Mesendoderm (in vitro differentiated cells): ENCODE measurements around the gene TOPAZ1.

Experiments used
- DNase-seq: peaks from one replicate; pipeline ENCODE4 v3.0.0; 2013
- H2AK5ac ChIP-seq: 2 replicates; pipeline ENCODE4 v1.6.1; 2013; ENCODE audit warnings: low read length, inconsistent platforms
- H2BK120ac ChIP-seq: 2 replicates; pipeline ENCODE4 v1.6.1; 2013; ENCODE audit warnings: low read depth, mild to moderate bottlenecking, low read length, moderate library complexity, mixed read lengths
- H2BK15ac ChIP-seq: replicated peaks from 2 replicates; pipeline ENCODE4 v1.6.1; 2013; ENCODE audit warnings: low read depth, mild to moderate bottlenecking, moderate library complexity
- H2BK5ac ChIP-seq: 2 replicates; pipeline ENCODE4 v1.6.1; 2013; ENCODE audit warnings: low read length, inconsistent platforms
- H3K18ac ChIP-seq: 2 replicates; pipeline ENCODE4 v1.6.1; 2013; ENCODE audit warnings: mild to moderate bottlenecking, low read length, mixed read lengths
- H3K23ac ChIP-seq: one replicate; pipeline ENCODE4 v1.6.1; 2013; ENCODE audit warnings: low read length
- H3K27ac ChIP-seq: 2 replicates; pipeline ENCODE4 v1.5.1; 2013; ENCODE audit warnings: low read depth, mild to moderate bottlenecking, inconsistent platforms, low read length, moderate library complexity
- H3K27me3 ChIP-seq: 2 replicates; pipeline ENCODE4 v1.6.1; 2013; ENCODE audit warnings: low read length, control low read depth, mild to moderate bottlenecking, inconsistent platforms; ENCODE audit not compliant: insufficient read depth, poor library complexity
- H3K36me3 ChIP-seq: 2 replicates; pipeline ENCODE4 v1.6.1; 2013; ENCODE audit warnings: low read length, inconsistent platforms; ENCODE audit not compliant: control insufficient read depth, insufficient read depth
- H3K4ac ChIP-seq: one replicate; pipeline ENCODE4 v1.6.1; 2013; ENCODE audit warnings: low read depth, mild to moderate bottlenecking, low read length, moderate library complexity
- H3K4me1 ChIP-seq: 2 replicates; pipeline ENCODE4 v1.6.1; 2013; ENCODE audit warnings: low read depth, low read length, inconsistent platforms; ENCODE audit not compliant: control insufficient read depth
- H3K4me2 ChIP-seq: 2 replicates; pipeline ENCODE4 v1.6.1; 2013; ENCODE audit warnings: low read length
- H3K4me3 ChIP-seq: 2 replicates; pipeline ENCODE4 v1.5.1; 2013; ENCODE audit warnings: mild to moderate bottlenecking, low read length
- H3K56ac ChIP-seq: one replicate; pipeline ENCODE4 v1.6.1; 2013; ENCODE audit warnings: low read length
- H3K79me1 ChIP-seq: 2 replicates; pipeline ENCODE4 v1.6.1; 2013; ENCODE audit warnings: low read length, inconsistent platforms
- H3K79me2 ChIP-seq: 2 replicates; pipeline ENCODE4 v1.6.1; 2013; ENCODE audit warnings: mild to moderate bottlenecking, low read length; ENCODE audit not compliant: control insufficient read depth, insufficient read depth
- H3K9ac ChIP-seq: 2 replicates; pipeline ENCODE4 v1.6.1; 2013; ENCODE audit warnings: low read length, inconsistent platforms
- H4K5ac ChIP-seq: one replicate; pipeline ENCODE4 v1.6.1; 2013; ENCODE audit warnings: low read length
- H4K8ac ChIP-seq: one replicate; pipeline ENCODE4 v1.6.1; 2013; ENCODE audit warnings: low read depth, mild to moderate bottlenecking, control low read depth, low read length, moderate library complexity
- WGBS: extraction: QIAGEN DNeasy Blood & Tissue Kit; methylation state at CpG from one replicate; pipeline ENCODE4 v1.1.7; 2013; ENCODE audit warnings: low lambda C conversion rate, missing lambda C conversion rate; ENCODE audit not compliant: insufficient coverage; ENCODE audit errors: extremely low coverage; 5-methylcytosine and 5-hydroxymethylcytosine counted together

Gene TOPAZ1

GRCh38 chr3:44236485-44236908 lies 5.2 kb upstream of the TOPAZ1 start:
- Histone ChIP-seq H3K4me2 (no peak overlapping the region), H2AK5ac (no peak overlapping the region), H3K18ac (no peak overlapping the region), H3K9ac (no peak overlapping the region), H3K36me3 (no peaks in the 10 kb centered on the region), H3K4me3 (no peak overlapping the region), H3K79me1 (no peaks in the 10 kb centered on the region), H3K4ac (no peak overlapping the region), H3K27me3 (no peaks in the 10 kb centered on the region), H3K79me2 (no peaks in the 10 kb centered on the region), H3K27ac (no peak overlapping the region), H4K8ac (no peak overlapping the region), H3K56ac (no peak overlapping the region), H3K4me1 (no peaks in the 10 kb centered on the region), H4K5ac (no peak overlapping the region), H2BK5ac (no peak overlapping the region), H2BK15ac (no peak overlapping the region), H3K23ac (no peak overlapping the region), H2BK120ac (no peak overlapping the region)
- DNase-seq, result no peak
- no CpG with 5 or more reads among the region's 4 CpGs for WGBS

GRCh38 chr3:44237161-44237560 lies 4.5 kb upstream of the TOPAZ1 start:
- no peak overlapping the region for H3K4ac ChIP-seq
- H3K4me1 ChIP-seq, result no peaks in the 10 kb centered on the region
- no peak overlapping the region for H4K5ac ChIP-seq
- no peak overlapping the region for H4K8ac ChIP-seq
- no peaks in the 10 kb centered on the region for H3K36me3 ChIP-seq
- no peak overlapping the region for H3K4me3 ChIP-seq
- DNase-seq, result no peak
- no peak overlapping the region for H2AK5ac ChIP-seq
- no peaks in the 10 kb centered on the region for H3K79me2 ChIP-seq
- H3K27ac ChIP-seq, result no peak overlapping the region
- H3K56ac ChIP-seq, result no peak overlapping the region
- no peak overlapping the region for H2BK5ac ChIP-seq
- H3K79me1 ChIP-seq, result no peaks in the 10 kb centered on the region
- H3K9ac ChIP-seq, result no peak overlapping the region
- no peak overlapping the region for H3K4me2 ChIP-seq
- H3K23ac ChIP-seq, result no peak overlapping the region
- no peak overlapping the region for H2BK15ac ChIP-seq
- H3K27me3 ChIP-seq, result no peaks in the 10 kb centered on the region
- no CpG with 5 or more reads among the region's 2 CpGs for WGBS
- H2BK120ac ChIP-seq, result no peak overlapping the region
- H3K18ac ChIP-seq, result no peak overlapping the region

- H3K36me3 ChIP-seq, result no peaks in the 10 kb centered on the region
- no peaks in the 10 kb centered on the region for H3K4me1 ChIP-seq
- no peak overlapping the region for H2BK120ac ChIP-seq
- no peak overlapping the region for H4K5ac ChIP-seq
- H3K79me2 ChIP-seq, result no peaks in the 10 kb centered on the region
- no peak overlapping the region for H3K9ac ChIP-seq
- H2AK5ac ChIP-seq, result no peak overlapping the region
- H3K4ac ChIP-seq, result no peak overlapping the region
- peak; percentile 41 for DNase-seq
- H3K4me2 ChIP-seq, result no peak overlapping the region
- no peak overlapping the region for H2BK15ac ChIP-seq
- H3K56ac ChIP-seq, result no peak overlapping the region
- H3K79me1 ChIP-seq, result no peaks in the 10 kb centered on the region
- H3K27ac ChIP-seq, result no peak overlapping the region
- no CpG with 5 or more reads among the region's 3 CpGs for WGBS
- no peak overlapping the region for H3K4me3 ChIP-seq
- H2BK5ac ChIP-seq, result no peak overlapping the region
- H4K8ac ChIP-seq, result no peak overlapping the region
- H3K18ac ChIP-seq, result no peak overlapping the region
- no peaks in the 10 kb centered on the region for H3K27me3 ChIP-seq
- no peak overlapping the region for H3K23ac ChIP-seq
Measured at GRCh38 chr3:44237665-44238064, 4.0 kb upstream of the TOPAZ1 start.

- Histone ChIP-seq H3K27ac (no peak overlapping the region), H2AK5ac (no peak overlapping the region), H2BK120ac (no peak overlapping the region), H3K4ac (no peak overlapping the region), H3K23ac (no peak overlapping the region), H3K4me2 (no peak overlapping the region), H3K18ac (no peak overlapping the region), H4K8ac (no peak overlapping the region), H3K79me2 (no peaks in the 10 kb centered on the region), H2BK15ac (no peak overlapping the region), H3K36me3 (no peaks in the 10 kb centered on the region), H3K79me1 (no peaks in the 10 kb centered on the region), H2BK5ac (no peak overlapping the region), H3K9ac (no peak overlapping the region), H3K56ac (no peak overlapping the region), H3K4me1 (no peaks in the 10 kb centered on the region), H4K5ac (no peak overlapping the region), H3K27me3 (no peaks in the 10 kb centered on the region), H3K4me3 (no peak overlapping the region)
- no CpG with 5 or more reads among the region's 2 CpGs for WGBS
- DNase-seq, result no peak
Measured at GRCh38 chr3:44238889-44239288, 2.8 kb upstream of the TOPAZ1 start.

GRCh38 chr3:44240061-44240460 lies 1.6 kb upstream of the TOPAZ1 start:
- H3K4me1 ChIP-seq, result no peaks in the 10 kb centered on the region
- H3K4me3 ChIP-seq, result no peak overlapping the region
- no peak overlapping the region for H2BK120ac ChIP-seq

GRCh38 chr3:44242721-44243120 lies 1.0 kb downstream of the TOPAZ1 start:
- WGBS, result no CpG with 5 or more reads among the region's 3 CpGs
- H3K79me1 ChIP-seq, result no peaks in the 10 kb centered on the region

More at GRCh38 chr3:44240061-44240460, 1.6 kb upstream of the TOPAZ1 start:
- Histone ChIP-seq H3K23ac (no peak overlapping the region), H2BK5ac (no peak overlapping the region), H3K56ac (no peak overlapping the region), H3K18ac (no peak overlapping the region), H3K4ac (no peak overlapping the region), H4K8ac (no peak overlapping the region), H3K79me2 (no peaks in the 10 kb centered on the region), H3K27me3 (no peaks in the 10 kb centered on the region), H3K9ac (no peak overlapping the region), H3K79me1 (no peaks in the 10 kb centered on the region), H2AK5ac (no peak overlapping the region), H3K27ac (no peak overlapping the region), H3K4me2 (no peak overlapping the region), H3K36me3 (no peaks in the 10 kb centered on the region), H4K5ac (no peak overlapping the region), H2BK15ac (no peak overlapping the region)
- no CpG with 5 or more reads among the region's 1 CpG for WGBS
- DNase-seq, result peak; percentile 28

More at GRCh38 chr3:44242721-44243120, 1.0 kb downstream of the TOPAZ1 start:
- no peak overlapping the region for H2AK5ac ChIP-seq
- no peaks in the 10 kb centered on the region for H3K79me2 ChIP-seq
- H3K36me3 ChIP-seq, result no peaks in the 10 kb centered on the region
- H3K4me1 ChIP-seq, result no peaks in the 10 kb centered on the region
- H2BK5ac ChIP-seq, result no peak overlapping the region
- H3K27ac ChIP-seq, result no peak overlapping the region
- no peak overlapping the region for H4K5ac ChIP-seq
- no peak overlapping the region for H3K4me2 ChIP-seq
- H3K4ac ChIP-seq, result no peak overlapping the region
- no peak overlapping the region for H3K18ac ChIP-seq
- H3K9ac ChIP-seq, result no peak overlapping the region
- H3K27me3 ChIP-seq, result no peaks in the 10 kb centered on the region
- H2BK15ac ChIP-seq, result no peak overlapping the region
- H3K23ac ChIP-seq, result no peak overlapping the region
- H4K8ac ChIP-seq, result no peak overlapping the region
- no peak overlapping the region for H3K56ac ChIP-seq
- H2BK120ac ChIP-seq, result no peak overlapping the region
- no peak for DNase-seq
- H3K4me3 ChIP-seq, result no peak overlapping the region
